Esophagus squamous epithelium (tissue), 4 donors: Measurements from ENCODE around the gene GPBP1.

Source experiments
- POLR2A ChIP-seq, 4 donors: fragments of 450-650 bp; IDR thresholded peaks; one replicate each; pipeline ENCODE4 v1.6.1; 2017; ENCODE audit warnings: antibody characterized with exemption in 4 of 4, mild to moderate bottlenecking in 4 of 4, moderate library complexity in 3 of 4
- TF ChIP-seq, protein P1 (sequence below), 6 experiments: fragments of 450-650 bp in 4 of 6; fragments of 200-600 bp in 2 of 6; sonication (generic) in 2 of 6; IDR thresholded peaks; one replicate each; pipeline ENCODE4 v1.5.1; 2016 to 2019; ENCODE audit warnings: antibody characterized with exemption in 6 of 6, mild to moderate bottlenecking in 4 of 6, moderate library complexity in 4 of 6

DNA sequence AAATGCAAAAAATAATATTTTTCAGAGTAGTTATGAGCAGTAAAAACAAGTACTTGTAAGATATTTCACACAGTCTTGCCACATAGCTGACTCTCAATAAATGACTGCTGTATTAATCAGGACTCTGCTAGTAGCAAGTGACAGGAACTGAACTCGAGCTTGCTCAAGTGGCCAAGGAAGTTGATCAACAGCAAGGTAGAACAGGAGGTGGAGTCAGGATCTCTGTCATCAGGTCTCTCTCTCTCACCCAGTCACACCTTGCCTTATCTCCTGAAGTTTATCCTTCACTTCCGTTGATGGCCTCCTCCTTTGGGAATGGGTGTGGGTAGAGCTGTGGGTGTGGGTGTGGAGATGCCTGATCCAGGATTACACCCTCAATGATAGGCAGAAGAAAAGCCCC, 107.0 kb downstream of the GPBP1 start:
- TF ChIP-seq, protein P1, sequence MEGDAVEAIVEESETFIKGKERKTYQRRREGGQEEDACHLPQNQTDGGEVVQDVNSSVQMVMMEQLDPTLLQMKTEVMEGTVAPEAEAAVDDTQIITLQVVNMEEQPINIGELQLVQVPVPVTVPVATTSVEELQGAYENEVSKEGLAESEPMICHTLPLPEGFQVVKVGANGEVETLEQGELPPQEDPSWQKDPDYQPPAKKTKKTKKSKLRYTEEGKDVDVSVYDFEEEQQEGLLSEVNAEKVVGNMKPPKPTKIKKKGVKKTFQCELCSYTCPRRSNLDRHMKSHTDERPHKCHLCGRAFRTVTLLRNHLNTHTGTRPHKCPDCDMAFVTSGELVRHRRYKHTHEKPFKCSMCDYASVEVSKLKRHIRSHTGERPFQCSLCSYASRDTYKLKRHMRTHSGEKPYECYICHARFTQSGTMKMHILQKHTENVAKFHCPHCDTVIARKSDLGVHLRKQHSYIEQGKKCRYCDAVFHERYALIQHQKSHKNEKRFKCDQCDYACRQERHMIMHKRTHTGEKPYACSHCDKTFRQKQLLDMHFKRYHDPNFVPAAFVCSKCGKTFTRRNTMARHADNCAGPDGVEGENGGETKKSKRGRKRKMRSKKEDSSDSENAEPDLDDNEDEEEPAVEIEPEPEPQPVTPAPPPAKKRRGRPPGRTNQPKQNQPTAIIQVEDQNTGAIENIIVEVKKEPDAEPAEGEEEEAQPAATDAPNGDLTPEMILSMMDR (IDR thresholded peaks at IDR 0.05): no peak
- no peak for TF ChIP-seq POLR2A (IDR thresholded peaks at IDR 0.05)
